GM21576 (cell line): ENCODE measurements around the gene UGT2A3.
"Not testable (repeated sequence)": the region's sequence is repeated elsewhere in the genome, so short reads cannot be mapped to it uniquely, and the experiment has no call there.

Experiments used
- ATAC-seq: cut with Tn5 transposase; IDR thresholded peaks from one replicate; pipeline ENCODE4 v1.9.1; 2021; ENCODE audit warnings: mild to moderate bottlenecking, moderate library complexity; ENCODE audit not compliant: unreplicated experiment

The UGT2A3 gene

GRCh38 chr4:68951078-68951805, at the start of gene UGT2A3:
Gene UGT2A3, minus strand, starts transcription at chr4:68951804. Its CDS starts 44 bp downstream, at chr4:68951760.
- no peak for ATAC-seq

GRCh38 chr4:68997040-68997439, 45.4 kb upstream of the UGT2A3 start:
- no peak for ATAC-seq

- ATAC-seq: no peak
Measured at GRCh38 chr4:68995292-68995691, 43.7 kb upstream of the UGT2A3 start.

- no peak for ATAC-seq
Measured at GRCh38 chr4:68987007-68987406, 35.4 kb upstream of the UGT2A3 start.

- ATAC-seq: no peak
Measured at GRCh38 chr4:68985442-68985841, 33.8 kb upstream of the UGT2A3 start.

GRCh38 chr4:68984947-68985346, 33.3 kb upstream of the UGT2A3 start:
- ATAC-seq: no peak

- ATAC-seq: no peak
Measured at GRCh38 chr4:68963374-68963773, 11.8 kb upstream of the UGT2A3 start.

- no peak for ATAC-seq
Measured at GRCh38 chr4:68962868-68963267, 11.3 kb upstream of the UGT2A3 start.

GRCh38 chr4:68960294-68961163, 8.9 kb upstream of the UGT2A3 start:
- ATAC-seq: no peak

GRCh38 chr4:68959085-68959484, 7.5 kb upstream of the UGT2A3 start:
- not testable (repeated sequence) for ATAC-seq

GRCh38 chr4:68954126-68954525, 2.5 kb upstream of the UGT2A3 start:
- ATAC-seq: no peak

GRCh38 chr4:68953056-68953596, 1.5 kb upstream of the UGT2A3 start:
- no peak for ATAC-seq

GRCh38 chr4:68951806-68952585, 392 bp upstream of the UGT2A3 start:
- ATAC-seq: no peak

- ATAC-seq: no peak
Measured at GRCh38 chr4:68950033-68950432, 1.6 kb downstream of the UGT2A3 start.

GRCh38 chr4:68948985-68949384, 2.6 kb downstream of the UGT2A3 start:
- no peak for ATAC-seq

- ATAC-seq: no peak
Measured at GRCh38 chr4:68948044-68948743, 3.4 kb downstream of the UGT2A3 start.

GRCh38 chr4:68929076-68929737, 22.4 kb downstream of the UGT2A3 start:
- ATAC-seq: no peak

GRCh38 chr4:68927165-68927564, 24.4 kb downstream of the UGT2A3 start:
- no peak for ATAC-seq

- ATAC-seq: not testable (repeated sequence)
Measured at GRCh38 chr4:68922202-68922601, 29.4 kb downstream of the UGT2A3 start.

- ATAC-seq: no peak
Measured at GRCh38 chr4:68921051-68921450, 30.6 kb downstream of the UGT2A3 start.
